K562 treated with DMSO at 1 percent for 48 hours (cell line): ENCODE results near the gene MS4A15. TPM values are rescaled to one million over a fixed set of nuclear protein-coding genes. Genes with fewer than 3 reads are reported as not detected.

Source experiments
- total RNA-seq: library from RNA; unstranded; fragments of 300-600 nt; gene quantifications from 2 replicates; pipeline ENCODE4 v1.2.3, GENCODE V29; 2022; ENCODE audit warnings: low replicate concordance; ENCODE audit errors: extremely low read depth

Gene MS4A15, protein sequence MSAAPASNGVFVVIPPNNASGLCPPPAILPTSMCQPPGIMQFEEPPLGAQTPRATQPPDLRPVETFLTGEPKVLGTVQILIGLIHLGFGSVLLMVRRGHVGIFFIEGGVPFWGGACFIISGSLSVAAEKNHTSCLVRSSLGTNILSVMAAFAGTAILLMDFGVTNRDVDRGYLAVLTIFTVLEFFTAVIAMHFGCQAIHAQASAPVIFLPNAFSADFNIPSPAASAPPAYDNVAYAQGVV
- total RNA-seq, result not detected in 2 replicates

DNA sequence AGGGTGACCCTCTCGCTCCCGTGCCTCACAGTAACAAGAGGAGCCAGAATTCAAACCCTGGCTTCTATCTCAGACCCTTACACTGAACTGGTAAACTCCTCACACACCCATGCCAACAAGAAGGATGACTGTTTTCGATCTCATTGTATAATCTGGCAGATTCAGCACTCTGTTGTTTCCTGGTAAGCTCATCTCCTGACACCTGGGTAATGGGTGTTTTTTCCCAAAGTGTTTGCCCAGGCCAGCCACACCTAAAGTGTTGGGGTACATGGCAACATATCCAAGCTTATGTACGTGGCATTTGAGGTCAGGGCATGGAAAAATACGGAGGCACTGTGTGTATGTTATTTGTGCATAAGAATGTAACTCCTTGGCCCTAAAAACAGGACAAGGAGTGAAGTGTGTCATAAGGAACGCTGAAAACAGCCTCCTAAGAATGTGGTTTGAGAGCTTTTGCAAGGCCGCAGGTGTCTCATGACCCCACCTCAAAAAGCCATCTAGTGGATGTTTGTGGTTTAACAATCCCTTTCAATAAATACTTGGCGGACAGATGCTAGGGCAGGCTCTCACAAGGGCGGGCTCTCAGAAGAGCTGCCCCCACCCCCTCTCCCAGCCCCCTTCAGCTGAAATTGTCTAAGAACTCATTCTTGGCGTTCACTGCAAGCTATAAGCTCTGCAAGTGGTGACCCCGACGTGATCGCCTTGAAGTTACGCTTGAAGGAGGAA lies at the start of gene MS4A15:
Gene MS4A15 (plus strand): TSS at position 561 of the 726 bp plus-strand sequence. CDS start 6,867 bp downstream, outside the sequence.

DNA sequence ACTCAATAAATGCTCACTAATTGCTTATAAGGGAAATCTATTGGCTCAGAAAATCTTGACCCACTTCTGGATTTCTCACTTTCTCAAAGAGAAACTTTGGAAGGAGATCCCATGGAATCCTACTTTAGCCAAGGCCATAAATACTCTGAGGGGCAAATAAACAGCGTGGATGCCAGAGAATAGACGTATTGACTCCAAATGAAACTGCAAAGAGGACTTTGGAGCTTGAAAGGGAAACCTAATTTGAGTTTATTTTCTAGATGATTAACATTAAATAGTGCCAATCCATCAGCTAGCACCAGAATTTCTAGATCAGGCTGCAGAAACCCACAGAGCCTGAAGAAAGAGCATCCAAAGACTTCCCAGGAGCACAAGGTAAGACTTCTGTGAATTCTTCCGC lies 32.2 kb upstream of the MS4A15 start, which contains the start of gene MS4A18:
Gene MS4A18 (plus strand): TSS at position 301 of the 400 bp plus-strand sequence.

DNA sequence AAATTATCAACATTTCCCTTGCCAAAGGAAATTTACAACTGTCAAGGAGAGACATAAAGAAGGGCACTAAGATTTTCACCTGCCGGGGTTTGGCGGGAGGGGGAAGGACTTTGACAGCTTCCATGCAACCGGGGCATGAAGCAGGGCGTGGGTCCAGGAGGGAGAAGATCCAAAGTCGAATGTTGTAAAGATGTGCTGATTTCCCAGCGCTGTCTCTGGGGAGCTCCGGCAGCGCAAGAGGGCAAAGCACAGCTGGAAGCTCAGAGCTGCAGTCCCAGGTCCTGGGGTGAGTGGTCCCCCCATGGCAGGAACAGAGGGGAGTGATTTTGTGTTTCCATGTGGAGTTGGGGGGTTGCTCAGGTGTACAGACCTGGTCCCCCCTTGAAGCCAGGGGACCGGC lies 28.5 kb downstream of the MS4A15 start, which contains the start of gene MS4A10:
Gene MS4A10 (plus strand): TSS at position 198 of the 400 bp plus-strand sequence. CDS start 5,003 bp downstream, outside the sequence.

Other genes starting within 250 kb of the MS4A15 start
- gene MS4A13, start 241.5 kb upstream of the MS4A15 start, total RNA-seq, result not detected in 2 replicates
- gene MS4A8, start 57.3 kb upstream of the MS4A15 start, total RNA-seq, result not detected in 2 replicates
- not detected in 2 replicates for gene MS4A18, start 32.1 kb upstream of the MS4A15 start, total RNA-seq
- gene MS4A10, start 28.5 kb downstream of the MS4A15 start, total RNA-seq, result not detected in 2 replicates
- gene CCDC86, start 85.2 kb downstream of the MS4A15 start, total RNA-seq, result not detected in 2 replicates
- not detected in 2 replicates for gene PTGDR2, start 99.1 kb downstream of the MS4A15 start, total RNA-seq
- gene ZP1, start 110.7 kb downstream of the MS4A15 start, total RNA-seq, result not detected in 2 replicates
- not detected in 2 replicates for gene PRPF19, start 149.7 kb downstream of the MS4A15 start, total RNA-seq
- gene TMEM109, start 157.3 kb downstream of the MS4A15 start, total RNA-seq, result not detected in 2 replicates
- gene TMEM132A, start 167.6 kb downstream of the MS4A15 start, total RNA-seq, result not detected in 2 replicates
- gene SLC15A3, start 195.3 kb downstream of the MS4A15 start, total RNA-seq, result not detected in 2 replicates
- not detected in 2 replicates for gene CD6, start 214.8 kb downstream of the MS4A15 start, total RNA-seq